Lung (tissue), 12 donors: ENCODE data around the gene SLC3A2. TPM values are rescaled to one million over a fixed set of nuclear protein-coding genes. Genes with fewer than 3 reads are reported as not detected.

Experiments used
- ATAC-seq: fragments of 200-7000 bp; cut with Tn5 transposase; one replicate; pipeline ENCODE4 v1.9.1; 2020; ENCODE audit warnings: moderate number of reproducible peaks; ENCODE audit not compliant: insufficient read depth, low FRiP score
- DNase-seq, 3 donors: peaks; one replicate each; pipeline ENCODE4 v3.0.0-alpha.2; 2013 to 2017
- H3K27ac ChIP-seq, 2 donors: one replicate each; pipeline ENCODE4 v1.5.1; 2013; ENCODE audit warnings: mild to moderate bottlenecking in 2 of 2, moderate library complexity in 2 of 2, control low read depth in 1 of 2, inconsistent platforms in 1 of 2, low read depth in 1 of 2, low read length in 1 of 2
- H3K27me3 ChIP-seq, 3 donors: one replicate each; pipeline ENCODE4 v1.5.1; 2013; ENCODE audit warnings: low read length in 2 of 3; ENCODE audit not compliant: control insufficient read depth in 3 of 3, insufficient read depth in 3 of 3
- H3K36me3 ChIP-seq, 4 donors: one replicate each; pipeline ENCODE4 v1.5.1; 2013; ENCODE audit warnings: low read length in 4 of 4, mild to moderate bottlenecking in 1 of 4, moderate library complexity in 1 of 4; ENCODE audit not compliant: control insufficient read depth in 4 of 4, insufficient read depth in 4 of 4
- H3K4me1 ChIP-seq, 5 donors: one replicate each; pipeline ENCODE4 v1.5.1; 2013; ENCODE audit warnings: low read length in 5 of 5, mild to moderate bottlenecking in 2 of 5, moderate library complexity in 1 of 5; ENCODE audit not compliant: control insufficient read depth in 5 of 5, insufficient read depth in 5 of 5
- H3K4me3 ChIP-seq: one replicate; pipeline ENCODE4 v1.5.1; 2013; ENCODE audit warnings: mild to moderate bottlenecking, control low read depth, moderate library complexity
- H3K9ac ChIP-seq, 2 donors: one replicate each; pipeline ENCODE4 v1.5.1; 2013; ENCODE audit warnings: low read length in 2 of 2, control low read depth in 1 of 2; ENCODE audit not compliant: insufficient read depth in 1 of 2
- H3K9me3 ChIP-seq, 4 donors: one replicate each; pipeline ENCODE4 v1.5.1; 2013; ENCODE audit warnings: low read length in 3 of 4, mild to moderate bottlenecking in 1 of 4, moderate library complexity in 1 of 4; ENCODE audit not compliant: control insufficient read depth in 4 of 4, insufficient read depth in 3 of 4
- WGBS, 2 donors: extraction: QIAGEN DNeasy Blood & Tissue Kit; methylation state at CpG; one replicate each; pipeline ENCODE4 v1.1.7; 2013; 5-methylcytosine and 5-hydroxymethylcytosine counted together
- polyA plus RNA-seq, 2 donors: library from polyadenylated mRNA; stranded (reverse); fragments of 200-250 nt; gene quantifications; one replicate each; pipeline ENCODE4 v1.2.1, GENCODE V29; 2013
- total RNA-seq, 2 donors: library from RNA; depleted of rRNA in 1 of 2; stranded (reverse); fragments of >200 nt in 1 of 2; gene quantifications; one replicate each; pipeline ENCODE4 v1.2.1, GENCODE V29; 2014 to 2021
- TF ChIP-seq, protein P1 (sequence below): IDR thresholded peaks from 2 replicates; pipeline ENCODE4 v1.5.1; 2012; ENCODE audit warnings: mild to moderate bottlenecking; ENCODE audit errors: control extremely low read depth, extremely low read depth
- donor health status: control.
- donor health status: control.
- donor health status: Bipolar disorder and iron deficiency.
- donor health status: healthy.
- donor health status: DM: yes; HTN: yes; CAD: no.

Gene SLC3A2
- total and polyA plus RNA-seq, 4 donors, result 151 to 265 (median 211) TPM

DNA sequence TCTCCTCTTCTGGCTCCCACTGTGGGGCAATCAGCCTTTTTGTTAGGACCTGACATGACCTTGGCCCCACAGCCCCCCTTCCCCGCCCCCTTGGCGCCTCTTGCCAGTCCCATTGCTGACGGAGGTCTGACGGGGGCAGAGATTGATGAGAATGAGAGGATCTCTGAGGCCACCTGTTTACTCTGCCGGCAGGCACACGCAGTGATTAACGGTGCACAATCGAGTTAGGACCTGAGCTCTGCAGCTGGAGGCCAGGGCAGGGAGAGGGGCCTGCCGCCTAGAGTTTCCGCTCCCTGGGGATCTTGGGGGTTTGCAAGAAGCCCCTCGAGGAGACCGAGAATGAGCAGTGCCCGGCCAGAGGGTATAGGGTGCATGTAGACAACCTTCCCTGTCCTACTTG is 47.3 kb downstream of the SLC3A2 start:
- no peaks in the 10 kb centered on the region for H3K9me3 ChIP-seq
- DNase-seq, result no peak
- peaks cover 0 to 28% (median 16%) of the 10 kb centered on the region in 5 donors for H3K4me1 ChIP-seq
- ATAC-seq, result no peak
- H3K36me3 ChIP-seq, result no peaks in the 10 kb centered on the region
- H3K9ac ChIP-seq, result no peak overlapping the region
- H3K4me3 ChIP-seq, result no peak overlapping the region
- H3K27ac ChIP-seq, result no peak overlapping the region
- H3K27me3 ChIP-seq, result peaks cover 0 to 56% (median 41%) of the 10 kb centered on the region in 3 donors
- TF ChIP-seq, protein P1, sequence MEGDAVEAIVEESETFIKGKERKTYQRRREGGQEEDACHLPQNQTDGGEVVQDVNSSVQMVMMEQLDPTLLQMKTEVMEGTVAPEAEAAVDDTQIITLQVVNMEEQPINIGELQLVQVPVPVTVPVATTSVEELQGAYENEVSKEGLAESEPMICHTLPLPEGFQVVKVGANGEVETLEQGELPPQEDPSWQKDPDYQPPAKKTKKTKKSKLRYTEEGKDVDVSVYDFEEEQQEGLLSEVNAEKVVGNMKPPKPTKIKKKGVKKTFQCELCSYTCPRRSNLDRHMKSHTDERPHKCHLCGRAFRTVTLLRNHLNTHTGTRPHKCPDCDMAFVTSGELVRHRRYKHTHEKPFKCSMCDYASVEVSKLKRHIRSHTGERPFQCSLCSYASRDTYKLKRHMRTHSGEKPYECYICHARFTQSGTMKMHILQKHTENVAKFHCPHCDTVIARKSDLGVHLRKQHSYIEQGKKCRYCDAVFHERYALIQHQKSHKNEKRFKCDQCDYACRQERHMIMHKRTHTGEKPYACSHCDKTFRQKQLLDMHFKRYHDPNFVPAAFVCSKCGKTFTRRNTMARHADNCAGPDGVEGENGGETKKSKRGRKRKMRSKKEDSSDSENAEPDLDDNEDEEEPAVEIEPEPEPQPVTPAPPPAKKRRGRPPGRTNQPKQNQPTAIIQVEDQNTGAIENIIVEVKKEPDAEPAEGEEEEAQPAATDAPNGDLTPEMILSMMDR, result no peak
- 38 to 49% methylated on average over 13 of the region's 13 CpGs for WGBS, 2 donors

DNA sequence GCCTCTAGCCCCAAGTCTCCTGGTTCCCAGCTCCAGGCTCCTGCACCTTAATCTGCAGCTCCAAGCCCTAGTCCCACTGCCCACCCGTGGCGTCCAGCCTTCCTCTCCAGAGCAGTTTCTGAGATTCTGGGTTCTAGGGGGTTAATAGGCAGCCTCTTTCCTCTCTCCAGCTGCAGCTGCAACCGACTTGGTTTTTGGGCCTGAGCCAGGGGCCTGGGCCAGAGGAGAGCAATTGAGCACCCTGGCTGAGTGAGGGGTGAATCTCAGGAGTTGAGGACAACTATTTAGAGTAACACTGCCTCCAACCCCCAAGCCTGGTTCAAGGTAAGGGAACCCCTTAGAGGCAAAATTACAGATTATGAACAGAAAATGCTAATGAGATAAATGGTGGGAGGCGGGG is 49.5 kb downstream of the SLC3A2 start:
- no peak overlapping the region for H3K9ac ChIP-seq
- DNase-seq (peak; percentile 58 to 82 (median 81)), ATAC-seq (no peak)
- WGBS, 2 donors, result 60 to 62% methylated on average over 4 of the region's 4 CpGs
- no peaks in the 10 kb centered on the region for H3K36me3 ChIP-seq
- no peaks in the 10 kb centered on the region for H3K9me3 ChIP-seq
- TF ChIP-seq, protein P1, result no peak
- H3K4me3 ChIP-seq, result no peak overlapping the region
- H3K27ac ChIP-seq, result no peak overlapping the region
- peaks cover 0 to 37% (median 24%) of the 10 kb centered on the region in 3 donors for H3K27me3 ChIP-seq
- peaks cover 0 to 28% (median 7%) of the 10 kb centered on the region in 5 donors for H3K4me1 ChIP-seq

DNA sequence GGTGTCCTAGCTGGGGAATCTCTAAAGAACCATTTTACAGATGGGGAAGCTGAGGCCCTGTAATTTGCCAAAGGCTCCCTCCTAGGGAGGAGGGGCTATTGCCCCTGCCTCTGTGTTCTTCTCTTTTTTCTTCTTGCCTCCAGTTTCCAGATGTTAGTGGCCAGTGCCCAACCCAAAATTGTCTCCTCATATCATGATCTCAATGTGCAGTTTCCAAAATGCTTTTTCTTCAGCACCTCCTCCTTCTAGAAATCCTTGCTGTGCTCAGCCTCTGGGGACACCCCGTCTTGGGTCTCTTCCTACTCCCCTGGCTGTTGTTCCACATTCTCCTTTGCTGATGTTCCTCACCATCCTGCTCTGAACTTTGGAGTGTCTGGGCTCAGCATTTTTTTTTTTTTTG is 50.0 kb downstream of the SLC3A2 start:
- DNase-seq (no peak), ATAC-seq (no peak)
- Histone ChIP-seq H3K27ac (no peak overlapping the region), H3K27me3 (peaks cover 0 to 32% (median 20%) of the 10 kb centered on the region in 3 donors), H3K9ac (no peak overlapping the region), H3K4me3 (no peak overlapping the region), H3K9me3 (no peaks in the 10 kb centered on the region), H3K4me1 (peaks cover 0 to 25% (median 7%) of the 10 kb centered on the region in 5 donors), H3K36me3 (no peaks in the 10 kb centered on the region)
- TF ChIP-seq, protein P1, result no peak
- 65 to 74% methylated on average over 1 of the region's 1 CpG for WGBS, 2 donors
